PFSK-1 (cell line): Measurements from ENCODE around the gene TMEM178A.

ENCODE experiments used
- FOXP2 ChIP-seq: optimal IDR thresholded peaks from 2 replicates; pipeline ENCODE3; 2011; ENCODE audit warnings: borderline replicate concordance, control low read depth, inconsistent platforms; ENCODE audit not compliant: insufficient read depth; ENCODE audit errors: extremely low read length, extremely low read depth
- POLR2AphosphoS5 ChIP-seq: IDR thresholded peaks from 2 replicates; pipeline ENCODE4 v1.6.1; 2012; ENCODE audit warnings: low read depth, mild to moderate bottlenecking, control low read depth, low read length, moderate library complexity
- SIN3A ChIP-seq: IDR thresholded peaks from 2 replicates; pipeline ENCODE4 v1.6.1; 2012; ENCODE audit warnings: mild to moderate bottlenecking, low read length, moderate library complexity, borderline replicate concordance; ENCODE audit not compliant: insufficient read depth
- TAF1 ChIP-seq: IDR thresholded peaks from 2 replicates; pipeline ENCODE4 v1.6.1; 2012; ENCODE audit warnings: low read length, control low read depth, borderline replicate concordance; ENCODE audit not compliant: insufficient read depth
- TF ChIP-seq, protein P1 (sequence below), 2 experiments: IDR thresholded peaks; 2 replicates each; pipeline versions ENCODE4 v1.6.1 to v1.8.0; 2011 to 2012; ENCODE audit warnings: low read depth in 2 of 2, low read length in 2 of 2, control low read depth in 1 of 2, inconsistent platforms in 1 of 2, mild to moderate bottlenecking in 1 of 2, moderate library complexity in 1 of 2; ENCODE audit not compliant: insufficient read depth in 1 of 2

The TMEM178A gene

DNA sequence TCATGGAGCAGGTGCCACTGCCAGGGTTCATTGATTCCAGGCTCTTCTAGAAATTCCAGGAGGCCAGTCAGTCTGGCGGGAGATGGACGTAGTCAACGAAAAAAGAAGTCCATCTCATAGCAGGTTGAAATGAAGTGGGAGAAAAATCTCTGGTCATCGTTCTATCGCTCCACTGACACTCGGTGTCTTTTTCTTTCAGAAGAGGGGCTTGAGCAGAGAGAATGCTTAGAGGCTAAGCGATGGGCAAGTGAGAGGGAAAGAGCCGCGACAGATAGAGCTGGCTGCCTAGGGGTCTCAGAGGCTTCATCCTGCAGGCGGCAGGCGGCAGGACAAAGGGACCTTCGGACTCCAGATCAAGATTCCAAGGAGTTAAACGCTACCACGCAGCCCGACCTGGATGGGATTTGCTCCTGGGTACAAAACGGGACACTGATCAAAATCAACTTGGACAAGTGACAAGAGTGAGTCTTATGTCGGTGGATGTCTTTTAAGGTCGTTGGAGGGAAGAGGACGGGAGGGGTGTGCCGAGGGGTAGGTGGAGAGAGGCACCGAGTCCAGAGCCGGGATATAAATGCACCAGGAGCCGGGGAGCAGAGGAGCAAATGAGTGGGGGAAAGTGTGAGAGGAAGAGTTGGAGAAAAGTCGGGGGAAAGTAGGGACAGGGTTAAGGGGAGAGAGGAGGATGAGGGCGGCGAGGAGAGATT is 677 bp upstream of the TMEM178A start:
- no peak for TF ChIP-seq TAF1
- TF ChIP-seq, protein P1, sequence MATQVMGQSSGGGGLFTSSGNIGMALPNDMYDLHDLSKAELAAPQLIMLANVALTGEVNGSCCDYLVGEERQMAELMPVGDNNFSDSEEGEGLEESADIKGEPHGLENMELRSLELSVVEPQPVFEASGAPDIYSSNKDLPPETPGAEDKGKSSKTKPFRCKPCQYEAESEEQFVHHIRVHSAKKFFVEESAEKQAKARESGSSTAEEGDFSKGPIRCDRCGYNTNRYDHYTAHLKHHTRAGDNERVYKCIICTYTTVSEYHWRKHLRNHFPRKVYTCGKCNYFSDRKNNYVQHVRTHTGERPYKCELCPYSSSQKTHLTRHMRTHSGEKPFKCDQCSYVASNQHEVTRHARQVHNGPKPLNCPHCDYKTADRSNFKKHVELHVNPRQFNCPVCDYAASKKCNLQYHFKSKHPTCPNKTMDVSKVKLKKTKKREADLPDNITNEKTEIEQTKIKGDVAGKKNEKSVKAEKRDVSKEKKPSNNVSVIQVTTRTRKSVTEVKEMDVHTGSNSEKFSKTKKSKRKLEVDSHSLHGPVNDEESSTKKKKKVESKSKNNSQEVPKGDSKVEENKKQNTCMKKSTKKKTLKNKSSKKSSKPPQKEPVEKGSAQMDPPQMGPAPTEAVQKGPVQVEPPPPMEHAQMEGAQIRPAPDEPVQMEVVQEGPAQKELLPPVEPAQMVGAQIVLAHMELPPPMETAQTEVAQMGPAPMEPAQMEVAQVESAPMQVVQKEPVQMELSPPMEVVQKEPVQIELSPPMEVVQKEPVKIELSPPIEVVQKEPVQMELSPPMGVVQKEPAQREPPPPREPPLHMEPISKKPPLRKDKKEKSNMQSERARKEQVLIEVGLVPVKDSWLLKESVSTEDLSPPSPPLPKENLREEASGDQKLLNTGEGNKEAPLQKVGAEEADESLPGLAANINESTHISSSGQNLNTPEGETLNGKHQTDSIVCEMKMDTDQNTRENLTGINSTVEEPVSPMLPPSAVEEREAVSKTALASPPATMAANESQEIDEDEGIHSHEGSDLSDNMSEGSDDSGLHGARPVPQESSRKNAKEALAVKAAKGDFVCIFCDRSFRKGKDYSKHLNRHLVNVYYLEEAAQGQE (IDR thresholded peaks at IDR 0.05; ENCODE audit: insufficient read depth in 1 of 2, low read depth in 2 of 2, low read length in 2 of 2), result no peak

DNA sequence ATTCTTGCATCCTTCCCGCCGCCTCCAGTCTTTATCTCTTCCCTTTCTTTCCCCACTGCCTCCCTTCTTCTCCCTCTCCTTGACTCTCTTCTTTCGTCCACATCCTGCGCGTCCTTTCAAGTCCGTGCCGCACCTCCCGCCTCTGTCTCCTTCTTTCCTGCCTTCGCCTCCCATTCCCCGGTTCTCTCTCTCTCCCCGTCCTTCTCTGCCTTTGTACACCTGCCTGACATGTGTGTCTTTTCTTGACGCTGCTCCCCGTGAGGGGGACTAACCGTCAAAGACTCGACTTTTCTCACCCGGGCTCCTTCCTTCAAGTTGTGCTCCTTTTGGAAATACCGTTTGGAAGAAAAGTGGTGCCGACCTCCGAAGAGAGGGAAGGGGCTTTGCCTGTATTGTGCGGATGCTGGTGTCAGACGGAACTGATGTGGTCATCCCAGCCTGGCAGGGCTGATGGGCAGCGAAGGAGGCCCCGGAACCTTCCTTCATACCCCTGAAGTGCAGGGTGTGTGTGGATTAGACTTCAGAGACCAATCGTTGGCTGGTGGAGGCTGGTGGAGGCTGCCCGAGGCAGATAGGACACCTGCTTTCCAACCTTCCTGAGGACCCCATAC is 879 bp downstream of the TMEM178A start:
- no peak for TF ChIP-seq POLR2AphosphoS5
- no peak for TF ChIP-seq FOXP2
- TF ChIP-seq, protein P1 (IDR thresholded peaks at IDR 0.05; ENCODE audit: insufficient read depth in 1 of 2, low read depth in 2 of 2, low read length in 2 of 2), result no peak
- TF ChIP-seq TAF1, result no peak
- TF ChIP-seq SIN3A, result no peak

DNA sequence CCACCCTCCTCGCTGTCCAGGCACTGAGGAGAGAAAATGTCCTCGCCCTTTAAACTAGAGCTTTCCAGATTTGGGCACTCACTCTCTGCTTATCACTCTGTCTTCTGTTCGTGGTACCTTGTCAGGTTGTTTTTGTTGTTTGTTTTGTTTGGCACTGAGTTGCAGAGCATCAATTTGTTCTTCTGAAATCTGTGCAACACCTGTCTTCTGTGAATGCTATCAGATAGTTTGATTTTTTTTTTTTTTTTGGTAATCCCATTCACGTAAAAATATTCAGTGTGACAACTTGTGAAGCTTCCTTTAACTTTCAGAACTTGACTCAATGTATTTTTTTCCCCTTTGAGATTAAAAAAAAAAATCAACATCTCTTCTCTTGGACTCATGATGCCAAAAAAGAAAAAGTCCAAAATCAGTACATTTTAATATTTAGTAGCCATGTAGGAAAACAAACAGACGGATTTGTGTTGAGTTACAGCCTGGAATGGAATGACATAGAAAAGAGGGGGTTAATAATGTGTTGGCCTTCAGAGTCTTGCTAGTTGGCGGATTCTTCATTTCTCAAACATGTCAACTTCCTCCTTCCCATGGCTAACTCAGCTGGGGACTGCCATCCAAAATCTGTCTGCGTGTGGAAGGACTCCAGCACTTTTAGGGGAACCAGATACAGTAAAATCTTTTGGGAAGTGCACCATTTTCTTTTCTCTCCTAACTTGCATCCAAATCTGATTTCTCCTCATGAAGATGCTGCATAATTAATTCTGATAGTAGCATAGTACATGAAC is 1.6 kb downstream of the TMEM178A start:
- TF ChIP-seq FOXP2 (no peak), SIN3A (no peak), POLR2AphosphoS5 (no peak), TAF1 (no peak)
- TF ChIP-seq, protein P1 (IDR thresholded peaks at IDR 0.05; ENCODE audit: insufficient read depth in 1 of 2, low read depth in 2 of 2, low read length in 2 of 2), result no peak

DNA sequence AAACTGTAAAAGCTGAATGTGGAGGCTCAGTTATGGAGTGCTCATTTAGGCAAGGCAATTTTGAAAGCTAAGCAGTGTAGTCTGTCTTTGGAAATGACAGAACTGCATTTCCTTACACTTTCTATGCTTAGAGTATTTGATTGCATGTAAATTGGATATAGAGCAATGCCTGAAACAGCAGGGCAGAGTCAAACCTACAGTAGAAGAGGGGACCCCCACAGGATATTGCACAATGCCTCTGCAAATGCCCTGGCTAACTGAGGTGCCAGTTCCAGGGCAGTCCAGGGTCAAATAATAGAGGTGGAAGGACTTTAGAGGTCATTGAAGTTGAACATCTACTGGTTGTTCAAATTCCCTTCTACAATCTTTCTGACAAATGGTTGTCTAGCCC is 2.2 kb downstream of the TMEM178A start:
- TF ChIP-seq POLR2AphosphoS5, result no peak
- no peak for TF ChIP-seq FOXP2
- no peak for TF ChIP-seq TAF1
- TF ChIP-seq, protein P1 (IDR thresholded peaks at IDR 0.05; ENCODE audit: insufficient read depth in 1 of 2, low read depth in 2 of 2, low read length in 2 of 2), result no peak
- TF ChIP-seq SIN3A, result no peak
